Measurements from ENCODE around the gene FSIP1.

FSIP1 gene

DNA sequence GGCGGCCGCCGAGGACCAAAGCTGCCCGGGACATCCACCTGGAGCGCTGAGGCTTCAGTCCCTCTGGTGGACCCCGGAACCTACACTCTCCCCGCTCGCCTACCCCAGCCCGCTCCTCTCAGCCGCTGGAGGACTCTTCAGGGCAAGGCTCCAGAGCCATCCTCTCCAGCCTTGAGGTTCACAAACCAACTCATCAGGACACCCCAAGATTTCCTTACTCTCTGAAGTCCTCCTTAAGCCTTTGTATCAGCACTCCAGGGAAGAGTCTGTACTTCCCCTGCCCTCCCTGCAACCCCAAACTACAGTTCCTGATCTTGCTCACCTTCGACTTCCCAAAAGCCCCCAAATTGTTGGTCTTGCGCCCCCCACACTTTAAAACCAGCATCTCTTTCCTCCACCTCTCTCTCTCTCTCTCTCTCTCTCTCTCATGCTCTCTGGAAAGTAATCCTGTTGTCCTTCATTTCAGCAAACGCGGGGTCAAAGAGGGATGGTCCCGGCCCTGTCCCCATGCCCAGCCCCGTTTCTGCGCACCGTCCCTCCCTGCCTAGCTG lies 201.3 kb downstream of the FSIP1 start:
- DNase-seq (ENCODE audit: extremely low spot score) = no peak
- POLR2A ChIA-PET = no interaction called here
- TF ChIP-seq, protein P1, sequence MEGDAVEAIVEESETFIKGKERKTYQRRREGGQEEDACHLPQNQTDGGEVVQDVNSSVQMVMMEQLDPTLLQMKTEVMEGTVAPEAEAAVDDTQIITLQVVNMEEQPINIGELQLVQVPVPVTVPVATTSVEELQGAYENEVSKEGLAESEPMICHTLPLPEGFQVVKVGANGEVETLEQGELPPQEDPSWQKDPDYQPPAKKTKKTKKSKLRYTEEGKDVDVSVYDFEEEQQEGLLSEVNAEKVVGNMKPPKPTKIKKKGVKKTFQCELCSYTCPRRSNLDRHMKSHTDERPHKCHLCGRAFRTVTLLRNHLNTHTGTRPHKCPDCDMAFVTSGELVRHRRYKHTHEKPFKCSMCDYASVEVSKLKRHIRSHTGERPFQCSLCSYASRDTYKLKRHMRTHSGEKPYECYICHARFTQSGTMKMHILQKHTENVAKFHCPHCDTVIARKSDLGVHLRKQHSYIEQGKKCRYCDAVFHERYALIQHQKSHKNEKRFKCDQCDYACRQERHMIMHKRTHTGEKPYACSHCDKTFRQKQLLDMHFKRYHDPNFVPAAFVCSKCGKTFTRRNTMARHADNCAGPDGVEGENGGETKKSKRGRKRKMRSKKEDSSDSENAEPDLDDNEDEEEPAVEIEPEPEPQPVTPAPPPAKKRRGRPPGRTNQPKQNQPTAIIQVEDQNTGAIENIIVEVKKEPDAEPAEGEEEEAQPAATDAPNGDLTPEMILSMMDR (IDR thresholded peaks at IDR 0.05; ENCODE audit: control extremely low read depth, extremely low read depth, low read depth, missing control alignments) = no peak
- CTCF ChIA-PET = interaction anchor here (0.7 to 3.6 kb wide), 15 partner anchors 11 to 1141 kb away, joined by 3 to 17 read pairs (median 5); no protein-coding TSS in a partner anchor

DNA sequence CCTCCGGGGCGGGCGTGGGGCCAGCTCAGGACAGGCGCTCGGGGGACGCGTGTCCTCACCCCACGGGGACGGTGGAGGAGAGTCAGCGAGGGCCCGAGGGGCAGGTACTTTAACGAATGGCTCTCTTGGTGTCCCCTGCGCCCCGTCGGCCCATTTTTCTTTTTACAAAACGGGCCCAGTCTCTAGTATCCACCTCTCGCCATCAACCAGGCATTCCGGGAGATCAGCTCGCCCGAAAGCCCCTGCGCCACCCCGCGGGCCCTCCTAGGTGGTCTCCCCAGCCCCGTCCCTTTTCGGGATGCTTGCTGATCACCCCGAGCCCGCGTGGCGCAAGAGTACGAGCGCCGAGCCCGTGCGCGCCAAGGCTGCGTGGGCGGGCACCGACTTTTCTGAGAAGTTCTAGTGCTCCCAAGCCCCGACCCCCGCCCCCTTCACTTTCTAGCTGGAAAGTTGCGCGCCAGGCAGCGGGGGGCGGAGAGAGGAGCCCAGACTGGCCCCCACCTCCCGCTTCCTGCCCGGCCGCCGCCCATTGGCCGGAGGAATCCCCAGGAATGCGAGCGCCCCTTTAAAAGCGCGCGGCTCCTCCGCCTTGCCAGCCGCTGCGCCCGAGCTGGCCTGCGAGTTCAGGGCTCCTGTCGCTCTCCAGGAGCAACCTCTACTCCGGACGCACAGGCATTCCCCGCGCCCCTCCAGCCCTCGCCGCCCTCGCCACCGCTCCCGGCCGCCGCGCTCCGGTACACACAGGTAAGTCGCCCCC lies 202.0 kb downstream of the FSIP1 start, which contains the start of gene THBS1:
TSS of gene THBS1 (plus strand) at position 595 of the 757 bp plus-strand sequence. CDS start 779 bp downstream, outside the sequence.
- no peak for DNase-seq (ENCODE audit: extremely low spot score)
- ChIA-PET CTCF (interaction anchor here (0.7 to 3.6 kb wide), 32 partner anchors 11 to 1140 kb away, joined by 3 to 17 read pairs (median 5); no protein-coding TSS in a partner anchor), POLR2A (no interaction called here)
- TF ChIP-seq, protein P1 (IDR thresholded peaks at IDR 0.05; ENCODE audit: control extremely low read depth, extremely low read depth, low read depth, missing control alignments) = no peak

DNA sequence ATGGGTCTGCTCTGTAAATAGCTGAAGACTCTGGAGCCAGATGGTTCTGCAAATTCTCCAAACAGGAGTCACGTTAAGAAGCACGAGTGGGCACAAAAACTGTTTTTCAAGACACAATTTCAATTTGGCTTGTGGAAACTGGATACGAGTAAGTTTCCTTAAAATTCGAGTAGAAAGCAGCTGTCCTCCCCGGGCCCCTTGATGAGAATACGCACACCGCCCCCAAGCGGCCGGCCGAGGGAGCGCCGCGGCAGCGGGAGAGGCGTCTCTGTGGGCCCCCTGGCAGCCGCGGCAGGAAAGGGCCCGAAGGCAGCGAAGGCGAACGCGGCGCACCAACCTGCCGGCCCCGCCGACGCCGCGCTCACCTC lies 202.5 kb downstream of the FSIP1 start:
- POLR2A ChIA-PET = no interaction called here
- TF ChIP-seq, protein P1 (IDR thresholded peaks at IDR 0.05; ENCODE audit: control extremely low read depth, extremely low read depth, low read depth, missing control alignments) = peak; percentile 96
- DNase-seq (ENCODE audit: extremely low spot score) = peak; percentile 87
- CTCF ChIA-PET = interaction anchor here (0.7 to 3.6 kb wide), 34 partner anchors 10 to 1139 kb away, joined by 3 to 17 read pairs (median 4); no protein-coding TSS in a partner anchor

DNA sequence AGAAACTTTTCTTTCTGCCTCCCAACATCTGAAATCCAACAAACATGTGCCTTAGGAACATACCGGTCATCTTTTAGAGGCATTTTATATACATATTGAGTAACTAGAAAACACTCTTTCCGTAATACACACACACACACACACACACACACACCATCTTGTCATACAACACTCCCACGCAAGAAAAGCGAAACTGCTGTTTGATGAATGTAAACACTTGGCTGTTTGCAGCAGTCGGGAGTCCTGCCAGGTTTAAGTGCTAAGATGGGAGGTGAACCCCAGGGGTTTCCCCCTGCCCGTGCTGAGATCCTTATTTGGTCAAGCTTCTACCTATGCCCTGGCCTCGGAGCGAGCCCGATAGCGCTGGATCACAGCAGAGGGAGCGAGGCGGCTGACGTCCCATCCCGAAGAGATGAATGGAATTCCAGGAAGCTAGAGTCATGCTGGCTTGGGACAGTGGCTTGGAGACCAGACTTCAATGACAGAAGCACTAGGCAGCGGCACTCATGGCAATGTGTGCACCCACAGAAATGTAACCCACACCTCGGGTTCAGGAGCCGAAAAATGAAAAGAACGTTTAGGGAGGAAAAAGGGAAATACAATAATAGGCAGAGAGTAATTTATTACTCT lies 203.0 kb downstream of the FSIP1 start:
- DNase-seq (ENCODE audit: extremely low spot score) = no peak
- CTCF ChIA-PET = interaction anchor here (0.7 to 3.6 kb wide), 35 partner anchors 10 to 1139 kb away, joined by 3 to 17 read pairs (median 4); no protein-coding TSS in a partner anchor
- TF ChIP-seq, protein P1 (IDR thresholded peaks at IDR 0.05; ENCODE audit: control extremely low read depth, extremely low read depth, low read depth, missing control alignments) = no peak
- POLR2A ChIA-PET = no interaction called here

DNA sequence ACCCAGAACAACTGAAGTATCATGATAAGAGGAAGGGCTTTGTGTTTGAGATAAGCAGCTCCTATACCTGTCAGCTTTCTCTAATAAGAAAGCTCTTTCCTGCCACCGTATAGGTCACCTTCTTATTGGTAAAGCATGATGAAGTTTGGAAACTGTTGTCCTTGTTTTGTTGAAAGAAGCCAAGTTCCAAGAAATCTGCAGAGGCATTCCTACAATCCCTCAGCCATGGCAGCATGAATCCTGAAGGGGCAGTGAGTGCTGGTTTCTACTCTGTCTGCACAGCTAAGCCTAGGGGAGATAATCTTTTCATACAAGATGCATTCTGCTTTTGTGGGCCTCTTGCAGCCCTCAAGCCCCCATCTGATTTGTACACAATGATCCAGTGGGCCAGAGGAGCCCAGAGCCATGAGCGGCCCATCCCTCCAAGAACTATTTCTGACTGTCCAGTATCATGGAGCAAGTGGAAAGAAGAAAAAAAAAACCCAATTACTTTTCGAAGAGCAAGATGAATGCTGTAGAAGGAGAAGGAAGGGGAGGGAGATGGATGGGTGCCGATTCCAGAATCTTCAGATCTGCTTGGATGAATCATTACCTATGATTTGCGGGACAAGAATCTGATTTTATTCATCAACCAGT lies 203.7 kb downstream of the FSIP1 start:
- CTCF ChIA-PET = interaction anchor here (0.8 to 3.6 kb wide), 14 partner anchors 9 to 1138 kb away, joined by 3 to 17 read pairs (median 3); no protein-coding TSS in a partner anchor
- TF ChIP-seq, protein P1 (IDR thresholded peaks at IDR 0.05; ENCODE audit: control extremely low read depth, extremely low read depth, low read depth, missing control alignments) = no peak
- POLR2A ChIA-PET = no interaction called here
- no peak for DNase-seq (ENCODE audit: extremely low spot score)

DNA sequence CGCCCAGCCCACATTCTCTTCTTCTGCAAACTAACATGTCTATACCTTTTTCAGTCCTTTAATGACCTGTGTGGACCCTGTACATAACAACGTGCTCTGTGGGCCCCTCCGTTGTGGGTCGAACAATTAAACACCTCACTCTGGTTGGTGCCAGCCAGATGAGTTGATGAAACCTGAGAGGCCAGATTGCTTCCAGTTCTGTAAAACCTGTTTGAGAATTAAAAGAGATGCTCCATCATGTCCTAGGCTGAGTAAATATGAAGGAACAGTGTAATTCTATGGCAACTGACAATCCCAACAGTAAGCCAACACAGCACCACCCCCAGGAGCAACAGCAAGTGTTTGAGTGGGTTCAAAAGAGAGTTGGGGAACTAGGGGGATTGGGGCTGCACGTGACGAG lies 207.5 kb downstream of the FSIP1 start:
- TF ChIP-seq, protein P1 (IDR thresholded peaks at IDR 0.05; ENCODE audit: control extremely low read depth, extremely low read depth, low read depth, missing control alignments) = no peak
- ChIA-PET POLR2A (interaction anchor here (0.6 kb wide), 1 partner anchor 326 kb away, joined by 7 read pairs; no protein-coding TSS in a partner anchor), CTCF (no interaction called here)
- no peak for DNase-seq (ENCODE audit: extremely low spot score)
